ENCODE data around the gene OGDH.

Gene OGDH

GRCh38 chr7:44643206-44643605 is 36.8 kb downstream of the OGDH start:
- DNase-seq, result no peak

- DNase-seq, result no peak
Observed at GRCh38 chr7:44645254-44645653, 38.8 kb downstream of the OGDH start.

GRCh38 chr7:44645696-44646095 is 39.3 kb downstream of the OGDH start:
- no peak for DNase-seq

GRCh38 chr7:44646176-44646920 is 39.9 kb downstream of the OGDH start:
- no peak for DNase-seq

- DNase-seq, result no peak
Observed at GRCh38 chr7:44646921-44647636, 40.7 kb downstream of the OGDH start.

GRCh38 chr7:44647981-44648714 is 41.7 kb downstream of the OGDH start:
- DNase-seq, result no peak

GRCh38 chr7:44650242-44650641 is 43.8 kb downstream of the OGDH start:
- DNase-seq, result no peak

- peak; percentile 13 for DNase-seq
Observed at GRCh38 chr7:44650772-44651171, 44.3 kb downstream of the OGDH start.

- DNase-seq, result no peak
Observed at GRCh38 chr7:44652535-44652934, 46.1 kb downstream of the OGDH start.

- no peak for DNase-seq
Observed at GRCh38 chr7:44654255-44654796, 47.9 kb downstream of the OGDH start.

GRCh38 chr7:44655341-44655740 is 48.9 kb downstream of the OGDH start:
- no peak for DNase-seq

- DNase-seq, result no peak
Observed at GRCh38 chr7:44658979-44659378, 52.6 kb downstream of the OGDH start.

GRCh38 chr7:44661233-44661632 is 54.8 kb downstream of the OGDH start:
- DNase-seq, result no peak

GRCh38 chr7:44664780-44665461 is 58.5 kb downstream of the OGDH start:
- no peak for DNase-seq

- DNase-seq, result no peak
Observed at GRCh38 chr7:44665531-44666213, 59.2 kb downstream of the OGDH start.

- DNase-seq, result no peak
Observed at GRCh38 chr7:44666566-44666965, 60.1 kb downstream of the OGDH start.

GRCh38 chr7:44667190-44667589 is 60.8 kb downstream of the OGDH start:
- DNase-seq, result no peak

GRCh38 chr7:44671069-44671468 is 64.6 kb downstream of the OGDH start:
- no peak for DNase-seq

GRCh38 chr7:44673324-44673723 is 66.9 kb downstream of the OGDH start:
- DNase-seq, result no peak

- DNase-seq, result no peak
Observed at GRCh38 chr7:44673771-44674170, 67.3 kb downstream of the OGDH start.

GRCh38 chr7:44674381-44674780 is 68.0 kb downstream of the OGDH start:
- no peak for DNase-seq

- no peak for DNase-seq
Observed at GRCh38 chr7:44676776-44677175, 70.3 kb downstream of the OGDH start.

All from NCI-H69 (cell line).